Suprapubic skin (tissue), 4 donors: ENCODE data around the gene GDF2.

Source experiments
- CTCF ChIP-seq, 2 donors: fragments of 200-600 bp in 1 of 2; fragments of 450-650 bp in 1 of 2; sonication (generic) in 1 of 2; IDR thresholded peaks; one replicate each; pipeline ENCODE4 v1.5.1; 2016 to 2019; ENCODE audit warnings: antibody characterized with exemption in 2 of 2, mild to moderate bottlenecking in 1 of 2, moderate library complexity in 1 of 2
- POLR2A ChIP-seq, 2 donors: fragments of 450-650 bp; IDR thresholded peaks; one replicate each; pipeline ENCODE4 v1.6.1; 2017; ENCODE audit warnings: antibody characterized with exemption in 2 of 2, mild to moderate bottlenecking in 2 of 2, moderate library complexity in 2 of 2
- POLR2AphosphoS5 ChIP-seq, 3 donors: sonication (generic); formaldehyde crosslinking; IDR thresholded peaks; one replicate each; pipeline ENCODE4 v1.6.1; 2017; ENCODE audit warnings: antibody characterized with exemption in 3 of 3

DNA sequence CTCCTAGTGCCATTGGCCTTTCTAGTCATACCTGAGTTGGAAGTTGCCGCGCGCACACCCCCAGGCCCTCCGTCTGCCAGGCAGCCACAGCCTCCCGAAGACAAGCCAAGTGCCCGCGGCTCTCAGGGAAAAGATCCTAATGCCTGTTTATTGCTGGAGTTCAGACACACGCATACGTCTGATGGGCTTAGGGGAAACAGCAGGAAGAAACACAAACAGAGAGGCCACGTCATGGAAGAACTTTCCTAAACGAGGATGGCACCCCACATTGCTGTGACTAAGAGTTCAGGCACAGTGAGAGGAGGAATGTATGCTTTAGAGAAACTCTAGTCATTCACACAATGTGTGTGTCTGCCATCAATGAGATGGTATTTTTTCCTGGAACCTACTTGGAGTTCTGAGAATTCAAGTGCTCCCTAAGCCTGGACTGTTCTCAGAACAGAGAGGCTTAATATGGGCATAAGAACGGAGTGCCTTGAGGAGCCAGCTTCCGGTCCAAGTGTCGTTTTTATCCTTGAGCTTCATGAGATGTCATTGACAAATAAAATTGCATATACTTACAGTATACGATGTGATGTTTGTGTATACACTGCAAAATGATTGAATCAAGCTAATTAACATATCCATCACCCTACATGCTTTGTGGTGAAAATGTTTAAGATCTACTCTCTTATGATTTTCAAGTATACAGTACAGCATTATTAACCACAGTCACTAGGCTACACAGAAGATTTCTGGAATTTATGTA, 14.3 kb downstream of the GDF2 start:
- no peak for TF ChIP-seq CTCF (IDR thresholded peaks at IDR 0.05)
- TF ChIP-seq POLR2A (IDR thresholded peaks at IDR 0.05), result no peak
- TF ChIP-seq POLR2AphosphoS5 (IDR thresholded peaks at IDR 0.05), result no peak
